NCI-H2227 treated with DMSO at 0.1 percent for 48 hours (cell line): ENCODE data around the gene B3GALNT2.
A peak's percentile ranks its signal among the peaks of the same experiment; 100 is the strongest.

Experiments
- DNase-seq: peaks from one replicate; lab custom pipeline; 2025; lab: John Stamatoyannopoulos, UW

B3GALNT2 gene

DNA sequence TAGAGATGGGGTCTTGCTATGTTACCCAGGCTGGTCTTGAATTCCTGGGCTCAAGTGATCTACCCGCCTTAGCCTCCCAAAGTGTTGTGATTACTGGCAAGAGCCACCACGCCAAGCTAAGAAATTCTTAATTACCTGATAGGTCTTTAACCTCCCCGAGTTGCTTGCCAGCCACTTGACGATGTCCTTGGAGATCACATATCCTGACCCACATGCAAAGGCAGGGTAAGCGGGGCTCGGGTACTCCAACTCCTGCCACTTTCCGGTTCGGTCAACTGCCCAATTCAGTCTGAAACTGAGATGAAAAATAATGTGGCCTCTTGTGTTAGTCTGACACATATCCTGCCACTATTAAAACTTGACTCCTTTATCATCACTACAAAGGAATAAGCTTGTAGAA is 50.2 kb downstream of the B3GALNT2 start:
- no peak for DNase-seq

DNA sequence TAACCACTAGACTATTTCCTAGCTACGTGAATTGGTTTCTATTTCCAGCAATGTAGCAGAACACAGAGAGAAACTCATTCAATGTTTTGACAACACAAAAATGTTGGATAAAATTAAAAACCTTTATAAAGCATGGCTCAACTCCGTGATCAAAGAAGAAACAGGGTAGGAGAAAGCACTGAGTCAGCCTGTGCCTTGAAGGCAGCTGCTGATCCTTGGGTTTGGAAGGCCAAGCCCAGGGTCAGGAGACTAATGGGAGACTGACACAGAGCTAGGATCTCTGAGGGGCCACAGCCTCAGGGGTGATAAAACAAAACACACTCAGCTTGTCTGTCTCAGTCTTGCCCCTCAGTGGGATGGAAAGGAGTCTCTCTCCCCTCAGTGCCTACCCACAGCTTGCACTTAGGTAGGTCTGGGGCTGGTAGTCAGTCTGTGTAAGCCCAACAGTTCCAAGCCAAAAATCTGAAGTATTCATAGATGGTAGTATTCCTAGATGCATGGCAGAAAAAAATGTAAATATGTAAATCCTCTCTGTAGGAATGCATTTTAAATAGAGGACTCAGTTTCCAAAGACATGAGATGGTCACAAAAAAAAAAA is 53.3 kb downstream of the B3GALNT2 start:
- DNase-seq = no peak

DNA sequence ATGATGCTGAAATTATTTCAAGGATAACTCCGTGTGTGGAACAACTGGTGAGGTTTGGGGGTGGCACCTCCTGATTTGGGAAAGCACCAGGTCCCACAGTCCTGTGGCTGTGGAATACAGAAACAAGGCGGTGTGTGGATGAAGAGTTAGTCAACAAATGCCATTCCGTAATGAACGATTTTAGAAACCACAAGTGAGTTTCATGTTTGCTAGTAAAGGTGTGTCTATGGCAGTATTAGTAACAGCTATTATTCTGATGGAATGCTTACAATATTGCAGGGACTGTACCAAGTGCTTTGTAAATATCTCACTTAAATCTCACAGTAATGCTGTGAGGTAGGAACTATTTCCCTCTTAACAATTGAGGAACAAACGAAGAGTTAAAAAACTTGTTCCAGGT is 53.8 kb downstream of the B3GALNT2 start:
- DNase-seq = no peak

DNA sequence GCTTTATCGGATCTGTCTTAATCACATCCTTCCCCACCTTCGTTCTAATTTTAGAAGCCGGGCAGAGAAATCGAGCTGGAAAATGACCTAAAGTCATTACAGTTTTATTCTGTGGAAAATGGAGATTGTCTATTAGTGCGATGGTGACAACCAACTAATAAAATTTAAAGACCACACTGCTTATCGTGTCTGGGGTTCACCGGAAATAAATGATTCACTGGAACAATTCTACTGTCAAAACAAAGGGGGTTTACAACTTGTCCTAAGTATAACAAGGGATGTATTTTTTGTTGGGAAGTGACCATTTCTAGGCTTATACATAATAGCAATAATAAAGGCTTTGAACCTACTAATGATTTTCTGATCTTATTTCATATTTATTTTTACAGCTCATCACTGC is 55.6 kb downstream of the B3GALNT2 start:
- no peak for DNase-seq

DNA sequence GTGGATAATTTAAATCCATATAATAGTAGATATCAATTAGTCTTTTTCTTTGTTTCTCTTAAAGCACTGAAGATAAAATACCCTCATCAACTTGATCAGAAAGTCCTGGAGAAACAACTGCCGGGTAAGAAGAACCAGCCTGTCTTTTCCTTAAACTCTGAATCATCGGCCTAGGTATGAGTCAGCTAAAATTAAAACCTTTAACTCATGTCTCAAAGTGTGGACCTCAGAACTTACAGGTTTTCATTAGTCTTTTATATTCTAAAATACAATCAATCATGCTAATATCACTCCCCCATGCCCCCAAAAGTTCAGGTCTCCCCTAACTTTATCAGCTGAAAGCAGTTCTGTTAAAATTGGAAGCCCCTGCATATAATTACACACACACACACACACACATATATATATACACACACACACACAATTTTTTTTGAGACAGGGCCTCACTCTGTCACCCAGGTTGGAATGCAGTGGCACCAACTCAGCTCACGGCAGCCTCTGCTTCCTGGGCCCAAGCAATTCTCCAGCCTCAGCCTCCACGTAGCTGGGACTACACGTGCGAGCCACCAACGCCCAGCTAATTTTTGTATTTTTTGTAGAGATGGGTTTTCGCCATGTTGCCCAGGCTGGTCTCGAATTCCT is 61.3 kb downstream of the B3GALNT2 start:
- no peak for DNase-seq

DNA sequence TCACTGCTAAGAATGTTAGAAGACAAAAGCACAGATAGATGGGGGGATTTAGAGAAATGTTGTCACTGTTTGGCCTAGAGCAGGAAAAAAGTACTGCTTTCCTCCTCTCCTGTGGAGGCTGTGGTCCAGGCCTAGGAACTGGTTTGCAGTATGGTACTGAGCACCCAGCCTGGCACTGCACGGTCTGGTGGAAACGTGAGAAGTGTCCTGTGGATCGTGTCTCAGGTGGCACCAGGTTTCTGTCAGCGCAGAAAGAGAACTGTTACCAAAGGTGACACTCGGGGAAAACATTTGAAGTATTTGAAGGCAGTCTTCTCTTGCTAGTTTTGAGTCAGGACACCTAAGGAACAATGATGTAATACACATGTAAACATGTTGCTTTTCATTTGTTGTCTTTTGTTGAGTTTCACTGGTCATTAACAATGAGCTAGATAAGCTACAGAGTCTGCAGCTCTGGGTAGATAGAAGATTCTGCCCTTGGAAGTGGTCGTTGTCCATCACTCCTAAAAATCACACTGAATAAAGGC is 63.0 kb downstream of the B3GALNT2 start:
- DNase-seq = no peak

DNA sequence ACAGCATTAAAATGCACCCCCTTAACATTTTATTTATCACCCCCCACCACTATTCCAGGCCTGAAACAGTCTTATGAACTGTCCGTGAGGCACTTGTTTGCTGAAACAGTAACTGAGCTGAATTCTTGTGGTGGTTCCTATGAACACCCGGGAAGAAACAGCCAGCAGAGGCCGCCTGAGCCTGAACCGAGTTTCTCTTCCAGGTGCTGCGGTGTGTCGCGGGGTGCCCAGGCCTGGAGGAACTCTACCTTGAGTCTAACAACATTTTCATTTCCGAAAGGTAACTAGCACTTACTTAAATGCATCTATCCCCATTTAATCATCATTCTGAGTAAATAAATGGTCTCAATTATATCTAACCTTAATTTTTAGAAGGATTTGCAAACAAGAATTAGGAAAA is 70.3 kb downstream of the B3GALNT2 start:
- DNase-seq = no peak

DNA sequence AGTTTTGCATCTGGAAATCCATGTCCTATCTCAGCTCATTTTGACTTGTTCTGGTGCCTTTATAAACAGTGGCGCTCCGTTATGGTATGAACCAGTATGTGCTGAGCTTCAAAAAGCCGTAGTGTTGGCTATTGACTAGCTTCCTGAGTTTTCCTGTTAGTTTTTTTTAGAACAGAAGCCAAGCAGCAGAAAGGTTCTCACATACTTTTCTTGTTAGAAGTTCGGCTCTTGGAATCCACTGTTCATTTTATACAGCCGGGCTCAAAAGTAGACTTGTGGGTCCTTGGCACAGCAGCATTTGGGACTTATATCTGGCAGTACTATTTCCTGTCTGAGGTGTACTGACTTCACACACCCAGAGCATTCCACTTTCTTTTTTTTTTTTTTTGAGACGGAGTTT is 73.3 kb downstream of the B3GALNT2 start:
- no peak for DNase-seq

DNA sequence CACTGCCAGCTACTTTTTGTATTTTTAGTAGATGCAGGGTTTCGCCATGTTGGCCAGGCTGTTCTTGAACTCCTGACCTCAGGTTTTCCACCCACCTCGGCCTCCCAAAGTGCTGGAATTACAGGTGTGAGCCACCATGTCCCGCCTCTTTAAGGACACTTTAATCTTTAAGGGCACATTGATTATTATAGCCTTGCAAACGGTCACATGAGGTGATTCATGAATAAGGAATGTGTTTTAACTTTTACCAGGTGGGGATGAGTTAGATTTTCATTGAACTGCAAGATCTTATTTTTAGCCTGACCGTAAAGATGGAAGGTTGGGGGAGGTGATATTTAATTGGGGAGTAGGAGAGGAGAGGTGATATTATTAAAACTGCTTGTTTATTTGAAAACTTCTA is 75.1 kb downstream of the B3GALNT2 start:
- DNase-seq = no peak

DNA sequence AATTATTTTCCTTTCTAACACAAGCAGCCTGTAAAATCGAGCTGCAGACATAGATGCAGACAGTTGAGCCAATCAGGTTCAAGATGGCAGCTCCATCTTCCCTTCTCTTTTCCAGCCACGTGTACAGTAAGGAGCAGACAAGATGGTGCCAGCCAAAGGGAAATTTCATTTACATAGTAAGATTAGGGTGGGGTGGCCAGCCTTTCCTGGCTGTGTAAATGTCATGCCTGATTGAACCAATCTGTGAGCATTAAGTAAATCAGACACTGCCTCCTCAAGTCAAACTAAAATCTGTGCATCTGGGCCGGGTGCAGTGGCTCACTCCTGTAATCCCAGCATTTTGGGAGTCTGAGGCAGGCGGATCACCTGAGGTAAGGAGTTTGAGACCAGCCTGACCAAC is 76.8 kb downstream of the B3GALNT2 start:
- no peak for DNase-seq

DNA sequence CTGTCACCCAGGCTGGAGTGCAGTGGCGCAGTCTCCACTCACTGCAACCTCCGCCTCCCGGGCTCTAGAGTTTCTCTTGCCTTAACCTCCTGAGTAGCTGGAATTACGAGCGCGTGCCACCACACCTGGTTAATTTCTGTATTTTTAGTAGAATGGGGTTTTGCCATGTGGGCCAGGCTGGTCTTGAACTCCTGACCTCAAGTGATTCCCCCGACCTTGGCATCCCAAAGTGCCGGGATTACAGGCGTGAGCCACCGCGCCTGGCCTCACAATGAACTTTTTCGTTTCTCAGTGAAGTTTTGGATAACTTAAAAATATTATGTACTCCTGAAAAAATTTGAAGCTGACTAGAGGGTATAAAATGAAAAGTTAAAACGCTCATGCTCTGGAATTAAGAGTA is 77.6 kb downstream of the B3GALNT2 start:
- no peak for DNase-seq

DNA sequence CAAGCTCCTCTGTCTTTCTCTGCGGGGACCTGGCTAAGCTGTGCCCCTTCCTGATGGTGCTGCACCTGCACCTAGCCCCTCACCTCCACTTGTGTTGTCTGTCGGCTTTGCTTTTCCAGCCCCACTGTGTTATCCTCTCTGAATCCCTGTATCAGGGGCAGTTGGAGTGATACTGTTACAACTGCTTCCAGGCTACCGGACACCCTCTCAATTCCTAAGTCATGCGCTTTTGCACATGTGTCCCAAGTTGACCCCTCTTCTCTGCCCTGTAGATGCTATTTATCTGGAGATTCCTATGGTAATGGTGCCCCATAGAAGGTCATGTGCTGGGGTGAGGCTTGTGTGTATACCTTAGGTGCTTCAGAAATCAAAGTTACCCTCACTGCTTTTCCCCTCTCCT is 78.1 kb downstream of the B3GALNT2 start:
- DNase-seq = no peak

DNA sequence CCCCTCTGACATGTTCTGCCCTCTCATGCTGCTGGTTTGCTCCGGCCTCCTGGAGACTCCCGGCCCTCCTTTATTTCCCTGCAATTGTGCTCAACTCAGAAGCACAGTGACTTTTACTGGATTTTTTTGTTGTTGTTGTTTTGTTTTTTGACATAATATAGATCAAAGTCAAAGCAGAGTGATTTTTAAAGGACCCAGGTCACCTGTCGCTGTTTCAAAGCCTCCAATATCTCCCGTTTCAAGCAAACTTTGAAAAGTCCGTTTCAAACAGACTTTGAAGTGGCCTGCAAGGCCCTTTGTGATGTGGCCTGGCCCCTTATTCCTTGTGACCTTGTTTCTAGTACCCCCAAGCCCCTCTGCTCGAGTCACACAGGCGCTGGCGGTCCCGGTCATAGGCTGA is 78.9 kb downstream of the B3GALNT2 start:
- DNase-seq = no peak

DNA sequence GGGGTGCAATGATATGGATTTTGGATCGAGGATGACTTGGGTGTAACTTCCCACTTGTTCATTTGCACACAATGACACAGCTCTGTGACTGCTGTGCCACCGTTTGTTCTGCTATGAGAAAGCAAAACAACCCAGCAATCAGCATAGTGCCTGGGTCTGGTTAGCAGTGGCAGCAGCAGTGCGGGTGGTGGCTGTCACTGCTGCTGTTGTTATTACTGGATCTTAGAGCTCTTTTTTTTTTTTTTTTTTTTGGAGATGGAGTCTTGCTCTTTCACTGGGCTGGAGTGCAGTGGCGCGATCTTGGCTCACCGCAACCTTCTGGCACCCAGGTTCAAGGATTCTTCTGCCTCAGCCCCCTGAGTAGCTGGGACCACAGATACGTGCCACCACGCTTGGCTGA is 80.2 kb downstream of the B3GALNT2 start:
- DNase-seq = no peak

DNA sequence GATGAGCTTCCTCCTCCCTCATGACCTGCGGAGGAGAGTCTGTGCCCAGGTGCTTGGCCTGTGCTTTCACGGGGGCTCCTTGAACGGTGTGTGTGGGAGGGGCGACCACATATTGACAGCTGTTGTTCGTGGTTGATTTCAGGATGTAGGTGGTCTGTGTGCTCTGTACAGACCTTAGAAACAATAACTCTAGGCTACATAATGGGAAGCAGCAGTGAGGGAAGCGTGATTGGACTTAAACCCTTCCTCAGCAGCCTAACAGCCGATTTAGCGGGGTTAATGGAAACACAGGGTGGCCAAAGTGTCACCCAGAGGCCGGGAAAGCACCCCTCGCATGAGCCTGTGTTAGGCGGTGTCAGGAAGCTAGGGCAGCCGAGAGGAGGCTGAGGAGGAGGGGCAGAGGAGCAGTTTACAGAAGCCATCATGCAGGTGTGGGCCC is 81.0 kb downstream of the B3GALNT2 start:
- DNase-seq = no peak

DNA sequence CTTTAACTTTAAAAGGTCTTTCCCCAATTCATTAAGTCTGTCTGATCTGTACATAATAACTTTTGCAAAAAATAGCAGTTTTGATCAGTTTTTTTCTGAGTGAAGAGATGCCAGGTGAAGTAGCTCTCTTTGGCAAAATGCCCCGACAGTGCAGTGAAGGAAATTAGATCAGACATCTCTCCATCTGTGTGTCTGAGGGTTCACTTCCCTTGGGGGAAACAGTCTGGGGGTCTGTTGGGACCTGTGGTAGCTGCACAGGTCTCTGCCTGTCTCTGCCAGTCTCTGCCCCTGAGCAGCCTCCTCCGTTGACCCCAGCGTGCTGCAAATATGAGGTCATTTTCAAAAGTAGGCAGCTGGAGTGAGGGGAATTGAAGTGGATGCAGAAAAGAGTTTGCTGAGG is 82.5 kb downstream of the B3GALNT2 start:
- no peak for DNase-seq

DNA sequence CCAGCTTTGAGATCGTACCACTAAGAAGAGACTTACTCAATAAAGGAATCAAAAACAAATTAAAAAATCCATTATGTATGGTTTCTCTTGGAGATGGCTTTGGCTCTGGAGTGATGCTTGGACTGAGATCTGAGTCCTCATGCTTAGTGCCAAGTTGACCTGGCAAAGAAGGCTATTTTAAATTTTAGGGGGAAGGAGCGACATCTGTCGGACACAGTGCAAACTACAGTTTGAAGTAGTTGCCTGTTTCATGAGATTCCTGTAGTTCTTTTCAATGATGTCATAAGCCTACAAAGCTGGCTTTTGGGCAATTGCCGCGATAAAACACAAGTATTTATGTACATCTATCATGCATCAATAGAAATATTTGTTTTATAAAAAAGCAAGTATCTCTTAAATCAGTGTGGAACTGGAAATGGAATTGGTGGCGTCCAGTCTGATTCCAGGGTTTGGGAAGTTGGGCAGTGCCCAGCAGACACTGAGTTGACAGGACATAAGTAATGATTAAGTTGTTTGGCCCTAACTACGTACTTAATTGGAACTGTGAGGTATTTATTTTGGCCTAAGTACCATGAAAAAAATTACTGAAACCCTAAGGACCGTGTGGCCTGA is 87.1 kb downstream of the B3GALNT2 start:
- peak; percentile 62 for DNase-seq

DNA sequence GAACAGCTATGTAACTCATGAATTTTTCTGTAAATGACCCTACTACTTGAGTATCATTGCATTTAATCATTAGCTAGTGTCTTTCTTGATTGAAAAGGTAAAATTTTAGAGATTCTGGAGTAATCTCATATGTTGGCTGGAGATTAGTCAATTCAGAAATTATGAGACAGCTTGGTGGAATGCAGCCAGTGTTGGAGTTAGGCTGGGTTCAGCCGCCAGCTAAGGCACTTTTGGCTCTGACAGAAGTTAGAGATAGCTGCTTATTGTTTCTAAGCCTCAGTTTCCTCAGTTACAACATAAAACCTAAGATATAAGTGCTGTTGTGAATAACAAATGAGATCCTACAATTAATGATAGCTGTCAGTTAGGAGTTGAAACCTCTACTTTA is 87.6 kb downstream of the B3GALNT2 start:
- no peak for DNase-seq

DNA sequence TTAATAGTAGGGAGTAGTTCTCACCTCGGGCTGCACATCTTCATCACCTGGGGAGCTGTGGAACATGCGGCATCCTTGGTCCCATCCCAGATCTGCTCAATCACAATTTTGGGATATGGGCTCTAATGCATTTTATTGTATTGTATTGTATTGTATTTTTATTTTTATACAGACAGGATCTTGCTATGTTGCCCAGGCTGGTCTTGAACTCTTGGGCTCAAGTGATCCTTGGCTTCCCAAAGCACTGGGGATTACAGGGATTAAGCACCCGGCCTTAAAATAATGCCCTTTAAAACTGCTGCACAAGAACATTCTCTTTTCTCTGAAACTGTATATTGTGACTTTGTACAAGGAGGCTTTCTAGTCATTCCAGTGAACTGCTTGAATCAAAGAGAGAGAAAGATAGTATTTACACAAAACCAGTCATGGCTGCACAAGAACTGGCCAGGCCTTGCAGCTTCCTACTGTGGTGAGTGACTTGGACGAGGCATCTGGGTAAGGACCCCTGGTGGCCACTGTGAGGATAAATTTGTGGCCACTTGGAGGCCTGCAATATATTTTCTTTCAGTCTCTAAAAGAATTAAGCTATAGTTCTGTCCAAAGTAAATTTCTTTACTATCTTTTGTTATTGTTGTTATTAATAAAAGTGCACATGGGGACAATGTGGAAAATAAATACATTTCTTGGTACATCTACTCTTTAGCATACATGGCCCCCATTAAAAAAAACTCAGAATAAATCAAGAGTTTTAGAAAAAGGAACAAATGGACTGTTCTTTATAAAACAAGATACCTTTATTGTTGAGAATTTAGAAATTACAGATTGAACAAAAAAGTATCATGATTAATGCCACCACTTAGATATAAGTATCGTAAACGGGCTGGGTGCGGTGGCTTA is 89.0 kb downstream of the B3GALNT2 start:
- DNase-seq = peak; percentile 49

DNA sequence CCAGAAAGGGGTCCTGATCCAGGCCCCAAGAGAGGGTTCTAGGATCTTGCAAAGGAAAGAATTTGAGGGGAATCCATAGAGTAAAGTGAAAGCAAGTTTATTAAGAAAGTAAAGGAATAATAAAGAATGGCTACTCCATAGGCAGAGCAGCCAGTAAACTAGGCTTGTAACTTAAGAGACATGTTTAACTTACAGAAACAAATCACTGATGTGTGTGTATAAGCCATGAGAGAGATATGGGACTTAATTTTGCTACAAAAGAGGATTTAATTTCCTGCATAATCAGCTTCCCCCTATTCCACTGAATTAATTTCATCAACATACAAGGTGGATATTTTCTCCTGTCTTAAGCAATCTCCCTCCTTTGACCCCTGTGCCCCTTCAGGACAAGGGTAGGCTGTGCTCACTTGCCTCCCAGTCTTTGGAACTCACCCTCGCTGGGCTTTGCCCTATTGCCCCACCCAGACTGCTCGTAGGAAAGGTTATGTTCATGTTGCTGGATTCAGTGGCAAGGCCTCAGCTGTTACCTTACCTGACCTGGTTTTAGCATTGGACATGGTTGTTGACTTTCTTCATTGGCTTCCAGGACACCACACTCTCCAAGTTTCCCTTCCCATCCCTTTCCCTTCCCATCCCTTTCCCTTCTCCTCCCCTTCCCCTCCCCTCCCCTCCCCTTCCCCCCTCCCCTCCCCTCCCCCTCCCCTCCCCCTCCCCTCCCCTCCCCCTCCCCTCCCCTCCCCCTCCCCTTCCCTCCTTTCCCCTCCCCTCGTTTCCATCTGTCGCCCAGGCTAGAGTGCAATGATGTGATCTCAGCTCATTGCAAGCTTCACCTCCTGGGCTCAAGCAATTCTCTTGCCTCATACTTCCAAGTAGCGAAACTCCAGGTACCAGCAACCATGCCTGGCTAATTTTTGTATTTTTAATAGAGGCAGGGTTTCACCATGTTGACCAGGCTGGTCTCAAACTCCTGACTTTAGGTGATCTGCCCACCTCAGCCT is 92.5 kb downstream of the B3GALNT2 start:
- no peak for DNase-seq

DNA sequence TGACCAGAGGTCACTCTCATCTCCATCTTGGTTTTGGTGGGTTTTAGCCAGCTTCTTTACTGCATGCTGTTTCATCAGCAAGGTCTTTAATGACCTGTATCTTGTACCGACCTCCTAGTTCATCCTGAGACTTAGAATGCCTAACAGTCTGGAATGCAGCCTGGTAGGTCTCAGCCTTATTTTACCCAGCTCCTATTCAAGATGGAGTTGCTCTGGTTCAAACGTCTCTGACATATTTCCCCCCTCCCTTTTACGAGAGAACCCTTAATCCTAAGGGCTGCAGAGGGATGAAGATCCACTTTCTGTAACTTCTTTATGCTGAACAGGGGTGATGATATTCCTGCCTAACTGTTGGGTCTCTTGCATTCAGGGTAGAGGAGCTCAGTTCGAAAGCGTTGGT is 93.8 kb downstream of the B3GALNT2 start:
- no peak for DNase-seq
